ENCODE measurements around the gene SARS2.

SARS2 gene

DNA sequence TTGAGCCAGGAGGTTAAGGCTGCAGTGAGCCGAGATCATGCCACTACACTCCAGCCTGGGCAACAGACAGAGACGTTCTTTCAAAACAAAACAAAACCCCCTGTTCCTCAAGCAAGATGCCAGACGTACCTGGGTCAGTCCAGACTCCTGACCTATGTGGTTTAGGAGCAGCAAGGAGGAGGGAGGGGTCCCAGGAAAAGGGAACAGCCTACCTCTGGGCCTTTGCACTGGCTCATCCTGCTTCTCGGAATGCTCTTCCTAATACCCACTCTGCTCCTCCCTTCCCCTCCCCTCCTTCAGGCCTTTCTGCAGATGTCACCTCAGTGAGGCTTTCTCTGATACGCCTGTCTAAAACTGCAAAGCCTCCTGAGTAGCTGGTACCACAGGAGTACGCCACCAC is 62.0 kb downstream of the SARS2 start:
- no peak overlapping the region for H2BK5ac ChIP-seq (ENCODE audit: low read depth, low read length, poor library complexity)
- no peak overlapping the region for H3K14ac ChIP-seq (ENCODE audit: low read length)
- no peaks in the 10 kb centered on the region for H3K36me3 ChIP-seq (ENCODE audit: control insufficient read depth in 1 of 2, insufficient read depth in 2 of 2, low read length in 2 of 2)
- WGBS (ENCODE audit: extremely low coverage, insufficient coverage, insufficient read length) = no CpG with 5 or more reads among the region's 6 CpGs
- H3K4me1 ChIP-seq (ENCODE audit: control insufficient read depth in 1 of 2, insufficient read depth in 2 of 2, low read length in 2 of 2) = peaks cover 17% of the 10 kb centered on the region in 2 experiments
- no peak overlapping the region for H4K91ac ChIP-seq (ENCODE audit: low read depth, low read length)
- no peak overlapping the region for H2BK12ac ChIP-seq (ENCODE audit: low read length)
- no peak overlapping the region for H3K23ac ChIP-seq (ENCODE audit: low read length)
- DNase-seq = peak; percentile 81 to 85
- H4K12ac ChIP-seq (ENCODE audit: low read depth, low read length) = no peak overlapping the region
- H3K79me1 ChIP-seq (ENCODE audit: low read length) = peaks cover 11% of the 10 kb centered on the region
- no peak overlapping the region for H3K9ac ChIP-seq (ENCODE audit: low read length)
- H3K27me3 ChIP-seq (ENCODE audit: insufficient read depth, low read length) = no peaks in the 10 kb centered on the region
- no peak overlapping the region for H3K18ac ChIP-seq (ENCODE audit: low read length)
- H2BK120ac ChIP-seq (ENCODE audit: insufficient read depth, low read length, poor library complexity) = no peak overlapping the region
- H3K27ac ChIP-seq (ENCODE audit: low read depth, low read length) = no peak overlapping the region
- no peak overlapping the region for H3K4me2 ChIP-seq (ENCODE audit: low read length)
- H3K79me2 ChIP-seq (ENCODE audit: control insufficient read depth, insufficient read depth, low read length, poor library complexity) = peaks cover 1% of the 10 kb centered on the region
- H2AFZ ChIP-seq (ENCODE audit: insufficient read depth, low read length, poor library complexity) = no peak overlapping the region
- H4K8ac ChIP-seq (ENCODE audit: low read depth, low read length) = no peak overlapping the region
- no peak overlapping the region for H2AK5ac ChIP-seq (ENCODE audit: low read length)
- H3K9me3 ChIP-seq (ENCODE audit: insufficient read depth, low read depth, low read length) = no peaks in the 10 kb centered on the region
- H3K4me3 ChIP-seq (ENCODE audit: low read depth, low read length) = no peak overlapping the region
- no peak overlapping the region for H3K4ac ChIP-seq (ENCODE audit: low read depth, low read length)

DNA sequence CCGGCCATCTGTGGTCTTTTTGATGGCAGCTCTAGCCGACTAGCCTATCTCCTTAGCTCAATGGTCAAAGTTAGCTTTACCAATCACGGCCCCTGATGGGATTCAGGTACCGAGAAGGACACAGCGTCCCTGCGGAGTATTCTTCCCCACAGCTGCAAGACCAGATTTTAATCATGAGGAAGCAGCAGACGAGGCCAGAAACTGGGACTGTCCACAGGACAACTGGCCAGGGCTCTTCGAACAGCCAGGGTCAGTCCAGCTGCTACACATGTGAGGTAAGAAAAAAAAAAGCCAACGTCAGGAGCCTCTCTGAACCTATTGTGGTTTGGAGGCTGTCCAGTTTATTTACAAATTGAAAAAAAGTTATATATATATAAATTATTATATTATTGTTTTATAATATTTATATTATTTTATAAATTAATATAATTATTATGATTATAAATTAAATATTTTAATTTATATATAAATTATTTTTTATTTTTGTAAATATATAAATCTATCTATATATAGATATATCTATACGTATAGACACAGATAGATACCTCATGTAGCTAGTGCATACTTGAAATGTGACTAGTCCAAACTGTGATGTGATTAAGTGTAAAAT is 63.3 kb downstream of the SARS2 start:
- WGBS (ENCODE audit: extremely low coverage, insufficient coverage, insufficient read length) = no CpG with 5 or more reads among the region's 10 CpGs
- Histone ChIP-seq H3K4me3 (ENCODE audit: low read depth, low read length) (no peak overlapping the region), H3K18ac (ENCODE audit: low read length) (no peak overlapping the region), H3K9me3 (ENCODE audit: insufficient read depth, low read depth, low read length) (no peaks in the 10 kb centered on the region), H3K4ac (ENCODE audit: low read depth, low read length) (no peak overlapping the region), H3K14ac (ENCODE audit: low read length) (no peak overlapping the region), H3K4me1 (ENCODE audit: control insufficient read depth in 1 of 2, insufficient read depth in 2 of 2, low read length in 2 of 2) (peaks cover 17 to 18% of the 10 kb centered on the region in 2 experiments), H3K27me3 (ENCODE audit: insufficient read depth, low read length) (no peaks in the 10 kb centered on the region), H2BK12ac (ENCODE audit: low read length) (peak overlapping the region; percentile 54), H2AK5ac (ENCODE audit: low read length) (no peak overlapping the region), H3K36me3 (ENCODE audit: control insufficient read depth in 1 of 2, insufficient read depth in 2 of 2, low read length in 2 of 2) (no peaks in the 10 kb centered on the region), H3K79me1 (ENCODE audit: low read length) (peaks cover 11% of the 10 kb centered on the region), H3K9ac (ENCODE audit: low read length) (no peak overlapping the region), H2AFZ (ENCODE audit: insufficient read depth, low read length, poor library complexity) (no peak overlapping the region), H3K27ac (ENCODE audit: low read depth, low read length) (no peak overlapping the region), H3K23ac (ENCODE audit: low read length) (no peak overlapping the region), H4K8ac (ENCODE audit: low read depth, low read length) (no peak overlapping the region), H2BK5ac (ENCODE audit: low read depth, low read length, poor library complexity) (no peak overlapping the region), H4K91ac (ENCODE audit: low read depth, low read length) (no peak overlapping the region), H3K4me2 (ENCODE audit: low read length) (no peak overlapping the region), H4K12ac (ENCODE audit: low read depth, low read length) (no peak overlapping the region), H2BK120ac (ENCODE audit: insufficient read depth, low read length, poor library complexity) (no peak overlapping the region), H3K79me2 (ENCODE audit: control insufficient read depth, insufficient read depth, low read length, poor library complexity) (peaks cover 1% of the 10 kb centered on the region)
- no peak for DNase-seq

All from trophoblast cell (in vitro differentiated cells and primary cell).